Ovary (tissue), 9 donors: Measurements from ENCODE around the gene SIRPA. TPM values are rescaled to one million over a fixed set of nuclear protein-coding genes. Genes with fewer than 3 reads are reported as not detected.

Experiments used
- DNase-seq, 5 donors: peaks; one replicate each; pipeline ENCODE4 v3.0.0-alpha.2; 2019 to 2020
- H3K27ac ChIP-seq, 2 donors: fragments of 200-600 bp; one replicate each; pipeline versions ENCODE4 v1.5.1 to v1.8.0; 2019 to 2022
- H3K27me3 ChIP-seq: fragments of 200-600 bp; one replicate; pipeline ENCODE4 v1.8.0; 2022
- H3K36me3 ChIP-seq: fragments of 200-600 bp; sonication (generic); one replicate; pipeline ENCODE4 v1.5.1; 2019
- H3K4me1 ChIP-seq: one replicate; pipeline ENCODE4 v1.8.1; 2013; ENCODE audit warnings: mild to moderate bottlenecking, moderate library complexity; ENCODE audit not compliant: insufficient read depth
- H3K4me3 ChIP-seq: fragments of 200-600 bp; sonication (generic); one replicate; pipeline ENCODE4 v1.5.1; 2017
- H3K9me3 ChIP-seq, 2 donors: fragments of 200-600 bp in 1 of 2; sonication (generic) in 1 of 2; one replicate each; pipeline versions ENCODE4 v1.5.1 to v1.8.1; 2013 to 2019; ENCODE audit warnings: mild to moderate bottlenecking in 1 of 2, moderate library complexity in 1 of 2
- EP300 ChIP-seq: sonication (generic); formaldehyde crosslinking; IDR thresholded peaks from one replicate; pipeline ENCODE4 v1.6.1; 2017; ENCODE audit warnings: antibody characterized with exemption
- POLR2A ChIP-seq: fragments of 450-650 bp; IDR thresholded peaks from one replicate; pipeline ENCODE4 v1.6.1; 2017; ENCODE audit warnings: antibody characterized with exemption, mild to moderate bottlenecking, moderate library complexity
- WGBS, 3 donors: extraction: QIAGEN DNeasy Blood & Tissue Kit in 1 of 3; methylation state at CpG; one replicate each; pipeline versions ENCODE4 v1.1.5 to v1.1.7; 2013 to 2017; 5-methylcytosine and 5-hydroxymethylcytosine counted together
- intact Hi-C, 4 donors: fragments of 100-400 bp; cut with DNase I; formaldehyde crosslinking; loops; one replicate each; pipeline versions ENCODE4 v1.11.0 to v1.15.1; 2022 to 2023
- polyA plus RNA-seq, 2 donors: library from polyadenylated mRNA; stranded (reverse); fragments of 200-250 nt in 1 of 2; fragments of 350-450 nt in 1 of 2; fragmentation: Illumina TruSeq in 1 of 2; extraction: RNeasy Lipid Tissue Mini Kit (QIAGEN cat#74804) in 1 of 2; gene quantifications; one replicate each; pipeline ENCODE4 v1.2.3, GENCODE V29; 2013 to 2014
- total RNA-seq, 7 donors: library from RNA; depleted of rRNA in 2 of 7; stranded (reverse); fragments of >200 nt in 2 of 7; fragmentation: NEBNext Ultra II Directional in 3 of 7; extraction: Animal tissue kit (Norgen Biotek cat#: 25700) in 3 of 7; gene quantifications; one replicate each; pipeline versions ENCODE4 v1.1.0 to v1.2.4, GENCODE V29; 2016 to 2023
- TF ChIP-seq, protein P1 (sequence below), 3 donors: fragments of 450-650 bp in 2 of 3; fragments of 200-600 bp in 1 of 3; IDR thresholded peaks; one replicate each; pipeline versions ENCODE4 v1.5.1 to v1.8.0; 2016 to 2022; ENCODE audit warnings: antibody characterized with exemption in 3 of 3, mild to moderate bottlenecking in 1 of 3
- donor health status: DM: no; HTN: no; CAD: no; lungs with moderate emphysema.
- donor health status: DM: no; HTN: no; CAD: no.
- donor health status: Bipolar disorder and iron deficiency.
- donor health status: DM: yes; HTN: yes; CAD: no.
- donor health status: DM: no; HTN: no; CAD: no.
- donor health status: DM: yes; HTN: yes; CAD: no.

Gene SIRPA
- total and polyA plus RNA-seq, 9 donors = 15.7 to 45.6 (median 28.3) TPM

DNA sequence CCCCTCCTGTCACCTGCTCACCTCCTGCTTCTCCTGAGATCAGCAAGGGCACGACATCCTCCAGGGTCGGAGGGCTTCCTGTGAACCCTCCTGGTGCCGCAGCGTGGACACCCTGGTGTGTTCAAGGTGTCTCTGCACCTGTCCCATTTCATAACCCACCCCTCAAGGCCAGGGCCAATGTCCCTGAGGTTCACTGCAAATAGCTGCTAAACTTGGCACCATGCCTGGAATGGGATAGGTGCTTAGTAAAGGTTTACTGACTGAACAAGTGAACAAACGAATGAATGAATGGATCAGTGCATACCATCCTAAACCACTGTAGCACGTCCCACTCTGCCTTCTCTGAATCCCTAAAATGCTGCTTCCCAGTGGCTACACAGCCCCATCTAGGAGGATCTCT, 35.0 kb downstream of the SIRPA start:
- TF ChIP-seq POLR2A = no peak
- TF ChIP-seq, protein P1, sequence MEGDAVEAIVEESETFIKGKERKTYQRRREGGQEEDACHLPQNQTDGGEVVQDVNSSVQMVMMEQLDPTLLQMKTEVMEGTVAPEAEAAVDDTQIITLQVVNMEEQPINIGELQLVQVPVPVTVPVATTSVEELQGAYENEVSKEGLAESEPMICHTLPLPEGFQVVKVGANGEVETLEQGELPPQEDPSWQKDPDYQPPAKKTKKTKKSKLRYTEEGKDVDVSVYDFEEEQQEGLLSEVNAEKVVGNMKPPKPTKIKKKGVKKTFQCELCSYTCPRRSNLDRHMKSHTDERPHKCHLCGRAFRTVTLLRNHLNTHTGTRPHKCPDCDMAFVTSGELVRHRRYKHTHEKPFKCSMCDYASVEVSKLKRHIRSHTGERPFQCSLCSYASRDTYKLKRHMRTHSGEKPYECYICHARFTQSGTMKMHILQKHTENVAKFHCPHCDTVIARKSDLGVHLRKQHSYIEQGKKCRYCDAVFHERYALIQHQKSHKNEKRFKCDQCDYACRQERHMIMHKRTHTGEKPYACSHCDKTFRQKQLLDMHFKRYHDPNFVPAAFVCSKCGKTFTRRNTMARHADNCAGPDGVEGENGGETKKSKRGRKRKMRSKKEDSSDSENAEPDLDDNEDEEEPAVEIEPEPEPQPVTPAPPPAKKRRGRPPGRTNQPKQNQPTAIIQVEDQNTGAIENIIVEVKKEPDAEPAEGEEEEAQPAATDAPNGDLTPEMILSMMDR (IDR thresholded peaks at IDR 0.05) = no peak
- TF ChIP-seq EP300 = no peak
- H3K4me1 ChIP-seq = peaks cover 4% of the 10 kb centered on the region
- WGBS, 3 donors = 83 to 94% (median 91%) methylated on average over 6 of the region's 6 CpGs
- intact Hi-C loops = loop anchor here in 1 of 4 donors (5.0 kb wide), 1 partner anchor 517 kb away; no protein-coding TSS in a partner anchor
- H3K27me3 ChIP-seq = no peaks in the 10 kb centered on the region
- no peak overlapping the region for H3K27ac ChIP-seq
- no peaks in the 10 kb centered on the region for H3K36me3 ChIP-seq
- H3K9me3 ChIP-seq = no peaks in the 10 kb centered on the region
- DNase-seq = no peak
- no peak overlapping the region for H3K4me3 ChIP-seq

DNA sequence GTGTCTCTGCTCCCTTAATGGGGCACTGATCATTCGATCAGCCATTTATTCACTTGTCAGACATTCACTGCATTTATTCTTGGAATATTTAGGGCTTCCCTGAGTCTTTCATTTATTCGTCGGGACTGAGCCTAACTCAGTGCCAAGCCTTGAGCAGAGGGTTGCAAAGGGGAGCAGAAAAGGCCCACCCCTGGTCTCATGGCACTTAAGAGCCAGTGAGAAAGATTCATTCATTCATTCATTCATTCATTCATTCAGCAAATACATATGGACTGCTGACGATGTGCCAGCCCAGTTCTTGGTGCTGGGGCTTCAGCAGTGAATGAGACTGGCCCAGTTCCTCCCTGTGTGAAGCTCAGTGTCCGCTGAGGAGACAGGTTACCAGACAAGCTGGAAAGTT, 36.6 kb downstream of the SIRPA start:
- Histone ChIP-seq H3K4me1 (peaks cover 4% of the 10 kb centered on the region), H3K4me3 (no peak overlapping the region), H3K27me3 (no peaks in the 10 kb centered on the region), H3K27ac (no peak overlapping the region), H3K9me3 (no peaks in the 10 kb centered on the region), H3K36me3 (no peaks in the 10 kb centered on the region)
- no peak for DNase-seq
- intact Hi-C loops = loop anchor here in 1 of 4 donors (5.0 kb wide), 1 partner anchor 515 kb away; no protein-coding TSS in a partner anchor
- WGBS, 3 donors = 83 to 92% (median 84%) methylated on average over 5 of the region's 5 CpGs
- TF ChIP-seq, protein P1 (IDR thresholded peaks at IDR 0.05) = no peak
- no peak for TF ChIP-seq EP300
- TF ChIP-seq POLR2A = no peak

DNA sequence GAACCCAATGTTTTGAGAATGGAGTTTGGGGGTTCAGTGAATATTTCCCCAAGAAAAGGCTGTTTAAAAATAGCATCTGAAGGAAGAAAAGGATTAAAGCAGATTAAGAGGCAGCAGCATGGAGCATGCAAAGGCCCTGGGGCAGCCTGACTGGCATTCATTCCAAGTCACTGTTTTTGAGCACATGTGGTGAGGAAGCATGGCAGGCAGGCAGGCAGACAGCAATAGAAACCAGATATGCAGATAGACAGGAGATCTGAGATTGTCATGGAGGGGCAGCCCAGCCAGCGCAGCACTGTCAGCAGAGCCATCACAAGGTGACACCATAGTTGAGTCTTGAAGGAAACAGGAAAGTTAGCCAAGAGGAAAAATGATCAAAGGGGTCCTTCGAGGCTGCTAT, 37.8 kb downstream of the SIRPA start:
- Histone ChIP-seq H3K9me3 (no peaks in the 10 kb centered on the region), H3K36me3 (no peaks in the 10 kb centered on the region), H3K4me3 (no peak overlapping the region), H3K27me3 (no peaks in the 10 kb centered on the region), H3K4me1 (peaks cover 4% of the 10 kb centered on the region), H3K27ac (no peak overlapping the region)
- TF ChIP-seq, protein P1 (IDR thresholded peaks at IDR 0.05) = no peak
- TF ChIP-seq EP300 (no peak), POLR2A (no peak)
- DNase-seq = no peak
- WGBS, 3 donors = 69 to 78% (median 73%) methylated on average over 2 of the region's 2 CpGs
- intact Hi-C loops = loop anchor here in 1 of 4 donors (5.0 kb wide), 1 partner anchor 514 kb away; no protein-coding TSS in a partner anchor

DNA sequence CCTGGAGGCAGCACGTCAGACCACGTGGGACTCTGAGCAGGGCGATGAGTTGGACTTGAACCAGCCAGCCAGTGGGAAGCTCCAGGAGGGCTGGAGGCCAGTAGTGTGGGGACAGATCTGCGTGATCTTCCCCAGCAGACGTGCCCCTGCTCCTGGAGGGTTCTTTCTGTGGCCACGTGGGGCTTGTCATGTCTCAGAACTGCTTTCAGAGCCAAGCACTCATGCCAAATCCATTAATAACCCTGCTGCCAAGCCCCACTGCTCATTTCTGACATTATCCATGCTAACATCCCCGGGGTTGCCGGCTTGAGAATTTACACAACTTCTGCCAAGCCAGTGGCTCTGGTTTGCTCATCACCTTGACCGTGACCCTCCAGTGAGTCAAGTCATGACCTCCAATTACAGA, 38.3 kb downstream of the SIRPA start:
- no peaks in the 10 kb centered on the region for H3K36me3 ChIP-seq
- no peak overlapping the region for H3K27ac ChIP-seq
- intact Hi-C loops = loop anchor here in 1 of 4 donors (5.0 kb wide), 1 partner anchor 514 kb away; no protein-coding TSS in a partner anchor

More for the DNA sequence above, 38.3 kb downstream of the SIRPA start:
- TF ChIP-seq, protein P1 (IDR thresholded peaks at IDR 0.05) = no peak
- Histone ChIP-seq H3K9me3 (no peaks in the 10 kb centered on the region), H3K27me3 (no peaks in the 10 kb centered on the region), H3K4me1 (peaks cover 4% of the 10 kb centered on the region), H3K4me3 (no peak overlapping the region)
- 8 to 14% (median 9%) methylated on average over 9 of the region's 9 CpGs for WGBS, 3 donors
- DNase-seq = peak; percentile 26 to 69 (median 64)
